Keratinocyte (primary cell): ENCODE measurements around the gene TMEM134.

ENCODE experiments used
- EZH2 ChIP-seq: IDR thresholded peaks from one replicate; pipeline ENCODE4 v1.6.1; 2012; ENCODE audit warnings: inconsistent platforms, mild to moderate bottlenecking, low read length, moderate library complexity
- TF ChIP-seq, protein P1 (sequence below), 3 experiments: IDR thresholded peaks in 1 of 3; conservative IDR thresholded peaks in 1 of 3; optimal IDR thresholded peaks in 1 of 3; 2 replicates in 2 of 3; 3 replicates in 1 of 3; pipeline versions ENCODE3 to v1.5.1; 2011; ENCODE audit warnings: low read length in 3 of 3, mild to moderate bottlenecking in 3 of 3, moderate library complexity in 2 of 3, control low read depth in 1 of 3, inconsistent platforms in 1 of 3; ENCODE audit not compliant: insufficient read depth in 2 of 3; ENCODE audit errors: extremely low read depth in 1 of 3

DNA sequence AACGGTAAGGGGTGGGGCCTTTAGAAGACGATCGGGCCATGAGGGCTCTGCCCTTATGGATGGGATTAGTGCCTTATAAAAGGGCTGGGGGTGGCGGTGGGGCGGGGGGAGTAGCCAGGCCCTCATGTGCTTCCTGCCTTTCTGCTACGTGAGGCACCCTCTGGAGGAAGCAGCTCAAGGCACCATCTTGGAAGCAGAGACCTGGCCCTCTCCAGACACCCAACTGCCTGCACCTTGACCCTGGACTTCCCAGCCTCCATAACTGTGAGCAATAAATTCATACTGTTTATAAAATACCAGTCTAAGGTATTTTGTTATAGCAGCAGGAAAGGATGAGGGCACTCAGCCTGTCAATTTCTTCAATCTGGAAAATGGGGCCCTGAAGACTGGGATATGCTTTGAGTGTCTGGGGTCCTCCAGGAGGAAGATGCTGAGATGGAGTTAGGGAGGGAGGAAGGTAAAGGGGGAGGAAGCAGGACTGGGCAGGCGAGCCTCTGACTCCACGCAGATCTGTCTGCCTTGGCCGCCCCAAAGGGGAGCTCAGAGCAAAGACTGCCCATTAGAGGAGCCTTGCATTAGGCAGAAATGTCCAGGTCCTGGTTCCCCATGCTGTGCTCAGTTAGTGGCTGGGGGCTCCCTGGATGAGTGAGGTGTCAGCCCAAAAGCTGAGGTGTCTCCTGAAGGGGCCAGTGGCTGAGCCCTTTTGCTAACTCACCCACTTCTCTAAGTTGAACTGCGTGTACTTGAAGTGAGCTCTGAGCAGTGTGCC lies 48.9 kb upstream of the TMEM134 start:
- TF ChIP-seq, protein P1, sequence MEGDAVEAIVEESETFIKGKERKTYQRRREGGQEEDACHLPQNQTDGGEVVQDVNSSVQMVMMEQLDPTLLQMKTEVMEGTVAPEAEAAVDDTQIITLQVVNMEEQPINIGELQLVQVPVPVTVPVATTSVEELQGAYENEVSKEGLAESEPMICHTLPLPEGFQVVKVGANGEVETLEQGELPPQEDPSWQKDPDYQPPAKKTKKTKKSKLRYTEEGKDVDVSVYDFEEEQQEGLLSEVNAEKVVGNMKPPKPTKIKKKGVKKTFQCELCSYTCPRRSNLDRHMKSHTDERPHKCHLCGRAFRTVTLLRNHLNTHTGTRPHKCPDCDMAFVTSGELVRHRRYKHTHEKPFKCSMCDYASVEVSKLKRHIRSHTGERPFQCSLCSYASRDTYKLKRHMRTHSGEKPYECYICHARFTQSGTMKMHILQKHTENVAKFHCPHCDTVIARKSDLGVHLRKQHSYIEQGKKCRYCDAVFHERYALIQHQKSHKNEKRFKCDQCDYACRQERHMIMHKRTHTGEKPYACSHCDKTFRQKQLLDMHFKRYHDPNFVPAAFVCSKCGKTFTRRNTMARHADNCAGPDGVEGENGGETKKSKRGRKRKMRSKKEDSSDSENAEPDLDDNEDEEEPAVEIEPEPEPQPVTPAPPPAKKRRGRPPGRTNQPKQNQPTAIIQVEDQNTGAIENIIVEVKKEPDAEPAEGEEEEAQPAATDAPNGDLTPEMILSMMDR (optimal IDR thresholded peaks at IDR 0.05 in 1 of 3, IDR thresholded peaks at IDR 0.05 in 1 of 3, conservative IDR thresholded peaks at IDR 0.05 in 1 of 3; ENCODE audit: extremely low read depth in 1 of 3, insufficient read depth in 2 of 3, low read length in 3 of 3): no peak
- no peak for TF ChIP-seq EZH2
